Smooth muscle cell (in vitro differentiated cells): Measurements from ENCODE around the gene ZNF610. TPM values are rescaled to one million over a fixed set of nuclear protein-coding genes. Genes with fewer than 3 reads are reported as not detected.
A peak's percentile ranks its signal among the peaks of the same experiment; 100 is the strongest.

ENCODE experiments used
- DNase-seq: peaks from one replicate; lab custom pipeline; 2025; ENCODE audit not compliant: unreplicated experiment; lab: John Stamatoyannopoulos, UW
- H2AFZ ChIP-seq: fragments of 200-600 bp; sonication (generic); 2 replicates; pipeline ENCODE4 v1.6.0; 2016; ENCODE audit warnings: antibody characterized with exemption, low read depth, mild to moderate bottlenecking
- H3F3A ChIP-seq: fragments of 200-600 bp; sonication (generic); 2 replicates; pipeline ENCODE4 v1.6.0; 2017; ENCODE audit warnings: antibody characterized with exemption, low read depth
- H3K27ac ChIP-seq: fragments of 200-600 bp; sonication (generic); 2 replicates; pipeline ENCODE4 v1.5.1; 2016; ENCODE audit warnings: low read depth, mild to moderate bottlenecking
- H3K27me3 ChIP-seq: fragments of 200-600 bp; sonication (generic); 2 replicates; pipeline ENCODE4 v1.6.1; 2016; ENCODE audit warnings: low read depth, mild to moderate bottlenecking
- H3K36me3 ChIP-seq: fragments of 200-600 bp; sonication (generic); 2 replicates; pipeline ENCODE4 v1.5.1; 2016; ENCODE audit warnings: low read depth
- H3K4me1 ChIP-seq: fragments of 200-600 bp; sonication (generic); 2 replicates; pipeline ENCODE4 v1.5.1; 2016; ENCODE audit warnings: low read depth
- H3K4me2 ChIP-seq: fragments of 200-600 bp; sonication (generic); 2 replicates; pipeline ENCODE4 v1.6.0; 2016; ENCODE audit warnings: mild to moderate bottlenecking
- H3K4me3 ChIP-seq: fragments of 200-600 bp; sonication (generic); 2 replicates; pipeline ENCODE4 v1.5.1; 2016; ENCODE audit warnings: mild to moderate bottlenecking
- H3K79me2 ChIP-seq: fragments of 200-600 bp; sonication (generic); 2 replicates; pipeline ENCODE4 v1.6.0; 2016; ENCODE audit warnings: low read depth, mild to moderate bottlenecking
- H3K9ac ChIP-seq: fragments of 200-600 bp; sonication (generic); 2 replicates; pipeline ENCODE4 v1.6.0; 2016; ENCODE audit warnings: low read depth
- H3K9me3 ChIP-seq: fragments of 200-600 bp; sonication (generic); replicated peaks from 2 replicates; pipeline ENCODE4 v1.5.1; 2016; ENCODE audit warnings: low read depth
- H4K20me1 ChIP-seq: fragments of 200-600 bp; sonication (generic); 2 replicates; pipeline ENCODE4 v1.6.0; 2016; ENCODE audit warnings: low read depth
- WGBS: methylation state at CpG from one replicate; pipeline ENCODE4 v1.1.7; 2016; ENCODE audit warnings: low lambda C conversion rate; 5-methylcytosine and 5-hydroxymethylcytosine counted together
- polyA plus RNA-seq: library from polyadenylated mRNA; unstranded; fragments of >200 nt; fragmentation: Nextera tagmentation; extraction: Ambion mirVana; gene quantifications from 2 replicates; pipeline ENCODE4 v1.2.1, GENCODE V29; 2016
- total RNA-seq: library from RNA; depleted of rRNA; stranded (reverse); fragments of >200 nt; gene quantifications from 2 replicates; pipeline ENCODE4 v1.2.3, GENCODE V29; 2014
- TF ChIP-seq, protein P1 (sequence below): fragments of 200-600 bp; sonication (generic); IDR thresholded peaks from 2 replicates; pipeline ENCODE4 v1.5.1; 2017; ENCODE audit warnings: borderline replicate concordance, mild to moderate bottlenecking, antibody characterized with exemption; ENCODE audit not compliant: insufficient read depth, poor library complexity, severe bottlenecking

ZNF610 gene
- total and polyA plus RNA-seq, 2 experiments from 2014 or later = 3.3 to 16.0 TPM

- Histone ChIP-seq H3K9me3 (peaks cover 30% of the 10 kb centered on the region), H3K4me2 (no peak overlapping the region), H3K36me3 (peaks cover 53% of the 10 kb centered on the region), H3K27me3 (no peaks in the 10 kb centered on the region), H3K4me3 (no peak overlapping the region), H3K9ac (no peak overlapping the region), H3K27ac (no peak overlapping the region), H4K20me1 (no peaks in the 10 kb centered on the region), H2AFZ (no peak overlapping the region), H3F3A (no peaks in the 10 kb centered on the region), H3K4me1 (no peaks in the 10 kb centered on the region), H3K79me2 (no peaks in the 10 kb centered on the region)
- WGBS = 95% methylated on average over 10 of the region's 10 CpGs
- no peak for DNase-seq
- TF ChIP-seq, protein P1, sequence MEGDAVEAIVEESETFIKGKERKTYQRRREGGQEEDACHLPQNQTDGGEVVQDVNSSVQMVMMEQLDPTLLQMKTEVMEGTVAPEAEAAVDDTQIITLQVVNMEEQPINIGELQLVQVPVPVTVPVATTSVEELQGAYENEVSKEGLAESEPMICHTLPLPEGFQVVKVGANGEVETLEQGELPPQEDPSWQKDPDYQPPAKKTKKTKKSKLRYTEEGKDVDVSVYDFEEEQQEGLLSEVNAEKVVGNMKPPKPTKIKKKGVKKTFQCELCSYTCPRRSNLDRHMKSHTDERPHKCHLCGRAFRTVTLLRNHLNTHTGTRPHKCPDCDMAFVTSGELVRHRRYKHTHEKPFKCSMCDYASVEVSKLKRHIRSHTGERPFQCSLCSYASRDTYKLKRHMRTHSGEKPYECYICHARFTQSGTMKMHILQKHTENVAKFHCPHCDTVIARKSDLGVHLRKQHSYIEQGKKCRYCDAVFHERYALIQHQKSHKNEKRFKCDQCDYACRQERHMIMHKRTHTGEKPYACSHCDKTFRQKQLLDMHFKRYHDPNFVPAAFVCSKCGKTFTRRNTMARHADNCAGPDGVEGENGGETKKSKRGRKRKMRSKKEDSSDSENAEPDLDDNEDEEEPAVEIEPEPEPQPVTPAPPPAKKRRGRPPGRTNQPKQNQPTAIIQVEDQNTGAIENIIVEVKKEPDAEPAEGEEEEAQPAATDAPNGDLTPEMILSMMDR = no peak
These were observed 28.8 kb upstream of the ZNF610 start for GRCh38 chr19:52307275-52307674.

DNA sequence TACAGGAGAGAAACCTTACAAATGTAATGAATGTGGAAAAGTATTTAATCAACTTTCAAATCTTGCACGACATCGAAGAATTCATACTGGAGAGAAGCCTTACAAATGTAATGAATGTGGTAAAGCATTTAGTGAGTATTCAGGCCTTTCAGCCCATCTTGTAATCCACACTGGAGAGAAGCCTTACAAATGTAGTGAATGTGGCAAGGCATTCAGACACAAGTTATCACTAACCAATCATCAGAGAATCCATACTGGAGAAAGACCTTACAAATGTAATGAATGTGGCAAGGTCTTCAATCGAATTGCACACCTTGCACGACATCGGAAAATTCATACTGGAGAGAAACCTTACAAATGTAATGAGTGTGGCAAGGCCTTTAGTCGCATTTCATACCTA is 13.6 kb upstream of the ZNF610 start:
- no peak overlapping the region for H2AFZ ChIP-seq
- H3K9ac ChIP-seq = no peak overlapping the region
- no peaks in the 10 kb centered on the region for H3K79me2 ChIP-seq
- no peaks in the 10 kb centered on the region for H3K27me3 ChIP-seq
- TF ChIP-seq, protein P1 = no peak
- H3K4me1 ChIP-seq = no peaks in the 10 kb centered on the region
- no peaks in the 10 kb centered on the region for H4K20me1 ChIP-seq
- H3K36me3 ChIP-seq = peaks cover 68% of the 10 kb centered on the region
- no peak overlapping the region for H3K27ac ChIP-seq
- H3K9me3 ChIP-seq = peaks cover 72% of the 10 kb centered on the region
- 99% methylated on average over 6 of the region's 6 CpGs for WGBS
- DNase-seq = no peak
- no peaks in the 10 kb centered on the region for H3F3A ChIP-seq
- H3K4me2 ChIP-seq = no peak overlapping the region
- peak overlapping the region; percentile 12 for H3K4me3 ChIP-seq

GRCh38 chr19:52331757-52332156 is 4.3 kb upstream of the ZNF610 start:
- DNase-seq = no peak
- H3K4me2 ChIP-seq = no peak overlapping the region
- WGBS = 86% methylated on average over 10 of the region's 10 CpGs
- H3K9me3 ChIP-seq = peaks cover 22% of the 10 kb centered on the region
- H3F3A ChIP-seq = no peaks in the 10 kb centered on the region
- H4K20me1 ChIP-seq = no peaks in the 10 kb centered on the region
- TF ChIP-seq, protein P1 = no peak
- no peaks in the 10 kb centered on the region for H3K27me3 ChIP-seq
- no peak overlapping the region for H3K4me3 ChIP-seq
- H2AFZ ChIP-seq = no peak overlapping the region
- no peak overlapping the region for H3K9ac ChIP-seq
- H3K79me2 ChIP-seq = no peaks in the 10 kb centered on the region
- H3K4me1 ChIP-seq = no peaks in the 10 kb centered on the region
- H3K36me3 ChIP-seq = no peaks in the 10 kb centered on the region
- H3K27ac ChIP-seq = no peak overlapping the region

DNA sequence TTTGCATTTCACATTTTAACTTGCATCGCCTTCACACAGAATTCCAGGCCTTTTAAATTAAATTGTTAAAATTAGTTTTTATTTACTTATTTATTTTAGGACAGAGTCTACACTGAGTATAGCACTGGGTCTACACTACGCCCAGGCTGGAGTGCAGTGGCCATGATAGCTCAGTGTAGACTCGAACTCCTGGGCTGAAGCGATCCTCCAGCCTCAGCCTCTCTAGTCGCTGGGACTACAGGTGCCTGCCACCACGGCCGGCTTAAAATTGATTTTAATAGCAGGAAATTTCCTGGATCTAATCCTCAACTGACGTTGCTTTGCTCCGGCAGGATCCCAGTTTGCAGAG is 301 bp upstream of the ZNF610 start:
- peak overlapping the region; percentile 100 for H3K4me2 ChIP-seq
- TF ChIP-seq, protein P1 = no peak
- peak overlapping the region; percentile 96 for H3K4me3 ChIP-seq
- no peaks in the 10 kb centered on the region for H3K27me3 ChIP-seq
- H3K79me2 ChIP-seq = no peaks in the 10 kb centered on the region
- H4K20me1 ChIP-seq = no peaks in the 10 kb centered on the region
- WGBS = 75% methylated on average over 9 of the region's 9 CpGs
- H2AFZ ChIP-seq = peak overlapping the region; percentile 93
- H3K27ac ChIP-seq = no peak overlapping the region
- no peaks in the 10 kb centered on the region for H3K4me1 ChIP-seq
- peaks cover 11% of the 10 kb centered on the region for H3K9me3 ChIP-seq
- H3K9ac ChIP-seq = peak overlapping the region; percentile 95
- no peak for DNase-seq
- no peaks in the 10 kb centered on the region for H3K36me3 ChIP-seq
- no peaks in the 10 kb centered on the region for H3F3A ChIP-seq
